Breast epithelium (tissue), 3 donors: Measurements from ENCODE around the gene ANKRD30B.
"Not testable (repeated sequence)": the region's sequence is repeated elsewhere in the genome, so short reads cannot be mapped to it uniquely, and the experiment has no call there.

Experiments used
- POLR2A ChIP-seq: fragments of 450-650 bp; IDR thresholded peaks from one replicate; pipeline ENCODE4 v1.6.1; 2016; ENCODE audit warnings: antibody characterized with exemption, mild to moderate bottlenecking, moderate library complexity
- POLR2AphosphoS5 ChIP-seq, 3 donors: sonication (generic); formaldehyde crosslinking; IDR thresholded peaks; one replicate each; pipeline ENCODE4 v1.6.1; 2017; ENCODE audit warnings: antibody characterized with exemption in 3 of 3
- TF ChIP-seq, protein P1 (sequence below), 3 donors: fragments of 450-650 bp; IDR thresholded peaks; one replicate each; pipeline ENCODE4 v1.5.1; 2016 to 2017; ENCODE audit warnings: antibody characterized with exemption in 3 of 3, mild to moderate bottlenecking in 3 of 3, moderate library complexity in 3 of 3

DNA sequence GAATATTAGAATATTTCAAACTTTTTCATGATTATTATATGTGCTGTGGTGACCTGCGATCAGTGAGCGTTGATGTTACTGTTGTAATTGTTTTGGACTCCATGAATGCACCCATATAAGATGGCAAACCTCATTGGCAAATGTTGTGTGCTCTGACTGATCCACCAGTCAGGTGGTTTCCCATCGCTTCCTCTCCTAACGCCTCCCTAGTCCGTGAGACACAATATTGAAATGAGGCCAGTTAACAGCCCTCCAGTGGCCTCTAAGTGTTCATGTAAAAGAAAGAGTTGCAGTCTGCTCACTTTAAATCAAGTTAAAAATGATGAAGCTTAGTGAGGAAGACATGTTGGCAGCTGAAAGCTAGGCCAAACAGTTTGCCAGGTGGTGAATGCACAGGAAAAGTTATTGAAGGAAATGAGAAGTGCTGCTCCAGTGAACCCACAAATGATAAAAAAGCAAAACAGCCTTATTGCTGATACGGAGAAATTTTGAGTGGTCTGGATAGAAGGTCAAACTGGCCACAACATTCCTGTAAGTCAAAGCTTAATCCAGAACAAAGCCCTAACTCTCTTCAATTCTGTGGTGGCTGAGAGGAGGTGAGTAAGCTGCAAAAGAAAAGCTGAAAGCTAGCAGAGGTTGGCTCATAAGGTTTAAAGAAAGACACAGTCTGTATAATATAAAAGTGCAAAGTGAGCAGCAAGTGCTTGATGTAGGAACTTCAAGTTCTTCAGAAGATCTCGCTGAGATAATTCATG is 46.5 kb upstream of the ANKRD30B start:
- TF ChIP-seq POLR2A; POLR2AphosphoS5 (IDR thresholded peaks at IDR 0.05): not testable (repeated sequence)
- TF ChIP-seq, protein P1, sequence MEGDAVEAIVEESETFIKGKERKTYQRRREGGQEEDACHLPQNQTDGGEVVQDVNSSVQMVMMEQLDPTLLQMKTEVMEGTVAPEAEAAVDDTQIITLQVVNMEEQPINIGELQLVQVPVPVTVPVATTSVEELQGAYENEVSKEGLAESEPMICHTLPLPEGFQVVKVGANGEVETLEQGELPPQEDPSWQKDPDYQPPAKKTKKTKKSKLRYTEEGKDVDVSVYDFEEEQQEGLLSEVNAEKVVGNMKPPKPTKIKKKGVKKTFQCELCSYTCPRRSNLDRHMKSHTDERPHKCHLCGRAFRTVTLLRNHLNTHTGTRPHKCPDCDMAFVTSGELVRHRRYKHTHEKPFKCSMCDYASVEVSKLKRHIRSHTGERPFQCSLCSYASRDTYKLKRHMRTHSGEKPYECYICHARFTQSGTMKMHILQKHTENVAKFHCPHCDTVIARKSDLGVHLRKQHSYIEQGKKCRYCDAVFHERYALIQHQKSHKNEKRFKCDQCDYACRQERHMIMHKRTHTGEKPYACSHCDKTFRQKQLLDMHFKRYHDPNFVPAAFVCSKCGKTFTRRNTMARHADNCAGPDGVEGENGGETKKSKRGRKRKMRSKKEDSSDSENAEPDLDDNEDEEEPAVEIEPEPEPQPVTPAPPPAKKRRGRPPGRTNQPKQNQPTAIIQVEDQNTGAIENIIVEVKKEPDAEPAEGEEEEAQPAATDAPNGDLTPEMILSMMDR (IDR thresholded peaks at IDR 0.05), result not testable (repeated sequence)
